HG02943 (cell line): ENCODE results near the gene NWD2.
A peak's percentile ranks its signal among the peaks of the same experiment; 100 is the strongest.

Experiments used
- ATAC-seq: cut with Tn5 transposase; IDR thresholded peaks from one replicate; pipeline ENCODE4 v1.9.1; 2021; ENCODE audit warnings: mild to moderate bottlenecking, low read depth, moderate library complexity; ENCODE audit not compliant: unreplicated experiment

The NWD2 gene

GRCh38 chr4:37279121-37279520, 34.6 kb downstream of the NWD2 start:
- no peak for ATAC-seq

GRCh38 chr4:37279894-37280592, 35.5 kb downstream of the NWD2 start:
- no peak for ATAC-seq

- ATAC-seq: no peak
These were observed 54.9 kb downstream of the NWD2 start for GRCh38 chr4:37299468-37299867.

GRCh38 chr4:37304612-37305011, 60.1 kb downstream of the NWD2 start:
- ATAC-seq: no peak

- ATAC-seq: no peak
These were observed 61.4 kb downstream of the NWD2 start for GRCh38 chr4:37305984-37306383.

- ATAC-seq: no peak
These were observed 72.6 kb downstream of the NWD2 start for GRCh38 chr4:37317104-37317643.

- ATAC-seq: no peak
These were observed 76.1 kb downstream of the NWD2 start for GRCh38 chr4:37320513-37321235.

- ATAC-seq: no peak
These were observed 77.6 kb downstream of the NWD2 start for GRCh38 chr4:37322122-37322521.

GRCh38 chr4:37324546-37324945, 80.0 kb downstream of the NWD2 start:
- ATAC-seq: no peak

GRCh38 chr4:37326852-37327251, 82.3 kb downstream of the NWD2 start:
- ATAC-seq: no peak

GRCh38 chr4:37338972-37339371, 94.4 kb downstream of the NWD2 start:
- no peak for ATAC-seq

- no peak for ATAC-seq
These were observed 114.2 kb downstream of the NWD2 start for GRCh38 chr4:37358748-37359147.

- no peak for ATAC-seq
These were observed 114.7 kb downstream of the NWD2 start for GRCh38 chr4:37359261-37359660.

GRCh38 chr4:37365888-37366287, 121.3 kb downstream of the NWD2 start:
- no peak for ATAC-seq

- no peak for ATAC-seq
These were observed 123.4 kb downstream of the NWD2 start for GRCh38 chr4:37367901-37368300.

- ATAC-seq: no peak
These were observed 125.5 kb downstream of the NWD2 start for GRCh38 chr4:37370052-37370451.

- no peak for ATAC-seq
These were observed 136.6 kb downstream of the NWD2 start for GRCh38 chr4:37381040-37381668.

GRCh38 chr4:37383579-37384229, 139.2 kb downstream of the NWD2 start:
- peak; percentile 67 for ATAC-seq

GRCh38 chr4:37385424-37385823, 140.9 kb downstream of the NWD2 start:
- ATAC-seq: no peak

- ATAC-seq: no peak
These were observed 144.3 kb downstream of the NWD2 start for GRCh38 chr4:37388681-37389365.
